LHCN-M2 (cell line): Measurements from ENCODE around the gene CCDC201. TPM values are rescaled to one million over a fixed set of nuclear protein-coding genes. Genes with fewer than 3 reads are reported as not detected.

Experiments
- DNase-seq: peaks from one replicate; pipeline ENCODE4 v3.0.0-alpha.2; 2012; ENCODE audit warnings: low read depth
- polyA plus RNA-seq: library from polyadenylated mRNA; unstranded; fragments of >200 nt; gene quantifications from one replicate; pipeline ENCODE4 v1.2.1, GENCODE V29; 2012; ENCODE audit warnings: missing spikeins
- total RNA-seq: library from RNA; depleted of rRNA; stranded (reverse); fragments of >200 nt; gene quantifications from 2 replicates; pipeline ENCODE4 v1.2.3, GENCODE V29; 2014; rRNA removed

The CCDC201 gene
- not detected in 2 replicates for total RNA-seq
- not detected for polyA plus RNA-seq

GRCh38 chr7:45873035-45873354 lies at the start of gene CCDC201:
TSS of gene CCDC201 (minus strand) at chr7:45873082. CDS start at chr7:45873007, 75 bp downstream.
- no peak for DNase-seq

GRCh38 chr7:45921699-45922519 lies 49.0 kb upstream of the CCDC201 start:
- DNase-seq: peak; percentile 74

GRCh38 chr7:45921381-45921698 lies 48.5 kb upstream of the CCDC201 start:
- no peak for DNase-seq

GRCh38 chr7:45920502-45921380 lies 47.9 kb upstream of the CCDC201 start, which contains the start of gene IGFBP3:
TSS of gene IGFBP3 (minus strand) at chr7:45921272. CDS start at chr7:45921140, 132 bp downstream.
- DNase-seq: peak; percentile 64

GRCh38 chr7:45919993-45920459 lies 47.1 kb upstream of the CCDC201 start:
- no peak for DNase-seq

- no peak for DNase-seq
Observed at GRCh38 chr7:45919231-45919784, 46.4 kb upstream of the CCDC201 start.

GRCh38 chr7:45918556-45918955 lies 45.7 kb upstream of the CCDC201 start:
- DNase-seq: no peak

- DNase-seq: peak; percentile 65
Observed at GRCh38 chr7:45917658-45918057, 44.8 kb upstream of the CCDC201 start.

GRCh38 chr7:45917064-45917463 lies 44.2 kb upstream of the CCDC201 start:
- no peak for DNase-seq

- no peak for DNase-seq
Observed at GRCh38 chr7:45915606-45916005, 42.7 kb upstream of the CCDC201 start.

GRCh38 chr7:45914911-45915310 lies 42.0 kb upstream of the CCDC201 start:
- no peak for DNase-seq

GRCh38 chr7:45912972-45913371 lies 40.1 kb upstream of the CCDC201 start:
- DNase-seq: no peak

- DNase-seq: no peak
Observed at GRCh38 chr7:45911311-45911710, 38.4 kb upstream of the CCDC201 start.

- no peak for DNase-seq
Observed at GRCh38 chr7:45910855-45911254, 38.0 kb upstream of the CCDC201 start.

GRCh38 chr7:45909561-45909960 lies 36.7 kb upstream of the CCDC201 start:
- no peak for DNase-seq

- no peak for DNase-seq
Observed at GRCh38 chr7:45902820-45903219, 29.9 kb upstream of the CCDC201 start.

GRCh38 chr7:45901566-45901965 lies 28.7 kb upstream of the CCDC201 start:
- no peak for DNase-seq

GRCh38 chr7:45898222-45898621 lies 25.3 kb upstream of the CCDC201 start:
- DNase-seq: peak; percentile 47

GRCh38 chr7:45897042-45897690 lies 24.3 kb upstream of the CCDC201 start:
- peak; percentile 91 for DNase-seq

- DNase-seq: no peak
Observed at GRCh38 chr7:45894665-45895062, 21.8 kb upstream of the CCDC201 start.

- no peak for DNase-seq
Observed at GRCh38 chr7:45893996-45894664, 21.2 kb upstream of the CCDC201 start.
